Nephron (organoid): ENCODE measurements around the gene SUV39H1.

ENCODE experiments used
- H3K27ac Mint-ChIP-seq, 3 experiments: 2 replicates each; pipeline ENCODE4 v1.8.0; 2020; ENCODE audit warnings: mixed read lengths in 3 of 3, mild to moderate bottlenecking in 2 of 3, moderate library complexity in 1 of 3
- H3K27me3 Mint-ChIP-seq: 2 replicates; pipeline ENCODE4 v1.8.0; 2021; ENCODE audit warnings: low read depth, mild to moderate bottlenecking, moderate library complexity, mixed read lengths
- H3K36me3 Mint-ChIP-seq: 2 replicates; pipeline ENCODE4 v1.8.0; 2020; ENCODE audit warnings: low read depth, mixed read lengths
- H3K4me1 Mint-ChIP-seq: 2 replicates; pipeline ENCODE4 v1.8.0; 2020; ENCODE audit warnings: mixed read lengths
- H3K4me3 Mint-ChIP-seq, 3 experiments: 2 replicates each; pipeline ENCODE4 v1.8.0; 2020; ENCODE audit warnings: mild to moderate bottlenecking in 3 of 3, mixed read lengths in 3 of 3, moderate library complexity in 2 of 3
- H3K9me3 Mint-ChIP-seq: 2 replicates; pipeline ENCODE4 v1.8.0; 2020; ENCODE audit warnings: mixed read lengths
- TF ChIP-seq, protein P1 (sequence below), 3 experiments: fragments of 200-600 bp; sonication (generic); IDR thresholded peaks; one replicate each; pipeline ENCODE4 v1.5.0; 2021; ENCODE audit warnings: antibody characterized with exemption in 3 of 3; ENCODE audit not compliant: unreplicated experiment in 3 of 3

The SUV39H1 gene

DNA sequence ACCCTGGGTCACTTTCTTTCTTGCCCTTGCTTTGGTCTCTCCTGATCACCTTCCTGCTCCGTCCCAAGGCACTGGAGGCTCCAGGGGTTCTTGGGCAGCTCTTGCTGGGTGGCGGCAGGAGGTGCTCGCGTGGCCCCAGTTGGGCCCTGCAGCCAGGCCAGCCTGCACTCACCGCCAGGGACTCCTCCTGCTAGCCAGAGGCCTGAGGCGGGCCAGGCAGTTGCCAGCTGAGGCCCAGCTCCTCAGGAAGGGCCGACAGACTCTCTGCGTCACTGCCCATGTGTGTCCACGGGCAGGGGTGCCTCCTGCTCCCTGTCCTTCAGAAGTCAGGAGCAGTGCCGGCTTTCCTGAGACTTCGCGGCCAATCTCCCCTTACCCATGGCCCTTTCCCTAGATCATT, 9.3 kb downstream of the SUV39H1 start:
- Mint-ChIP-seq H3K4me1 (no peaks in the 10 kb centered on the region), H3K9me3 (peaks cover 3% of the 10 kb centered on the region), H3K27me3 (no peaks in the 10 kb centered on the region), H3K27ac (peak overlapping the region; percentile 17 to 41 (median 21)), H3K36me3 (peaks cover 9% of the 10 kb centered on the region), H3K4me3 (no peak overlapping the region)
- TF ChIP-seq, protein P1, sequence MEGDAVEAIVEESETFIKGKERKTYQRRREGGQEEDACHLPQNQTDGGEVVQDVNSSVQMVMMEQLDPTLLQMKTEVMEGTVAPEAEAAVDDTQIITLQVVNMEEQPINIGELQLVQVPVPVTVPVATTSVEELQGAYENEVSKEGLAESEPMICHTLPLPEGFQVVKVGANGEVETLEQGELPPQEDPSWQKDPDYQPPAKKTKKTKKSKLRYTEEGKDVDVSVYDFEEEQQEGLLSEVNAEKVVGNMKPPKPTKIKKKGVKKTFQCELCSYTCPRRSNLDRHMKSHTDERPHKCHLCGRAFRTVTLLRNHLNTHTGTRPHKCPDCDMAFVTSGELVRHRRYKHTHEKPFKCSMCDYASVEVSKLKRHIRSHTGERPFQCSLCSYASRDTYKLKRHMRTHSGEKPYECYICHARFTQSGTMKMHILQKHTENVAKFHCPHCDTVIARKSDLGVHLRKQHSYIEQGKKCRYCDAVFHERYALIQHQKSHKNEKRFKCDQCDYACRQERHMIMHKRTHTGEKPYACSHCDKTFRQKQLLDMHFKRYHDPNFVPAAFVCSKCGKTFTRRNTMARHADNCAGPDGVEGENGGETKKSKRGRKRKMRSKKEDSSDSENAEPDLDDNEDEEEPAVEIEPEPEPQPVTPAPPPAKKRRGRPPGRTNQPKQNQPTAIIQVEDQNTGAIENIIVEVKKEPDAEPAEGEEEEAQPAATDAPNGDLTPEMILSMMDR (IDR thresholded peaks at IDR 0.05; ENCODE audit: unreplicated experiment in 3 of 3) = no peak

DNA sequence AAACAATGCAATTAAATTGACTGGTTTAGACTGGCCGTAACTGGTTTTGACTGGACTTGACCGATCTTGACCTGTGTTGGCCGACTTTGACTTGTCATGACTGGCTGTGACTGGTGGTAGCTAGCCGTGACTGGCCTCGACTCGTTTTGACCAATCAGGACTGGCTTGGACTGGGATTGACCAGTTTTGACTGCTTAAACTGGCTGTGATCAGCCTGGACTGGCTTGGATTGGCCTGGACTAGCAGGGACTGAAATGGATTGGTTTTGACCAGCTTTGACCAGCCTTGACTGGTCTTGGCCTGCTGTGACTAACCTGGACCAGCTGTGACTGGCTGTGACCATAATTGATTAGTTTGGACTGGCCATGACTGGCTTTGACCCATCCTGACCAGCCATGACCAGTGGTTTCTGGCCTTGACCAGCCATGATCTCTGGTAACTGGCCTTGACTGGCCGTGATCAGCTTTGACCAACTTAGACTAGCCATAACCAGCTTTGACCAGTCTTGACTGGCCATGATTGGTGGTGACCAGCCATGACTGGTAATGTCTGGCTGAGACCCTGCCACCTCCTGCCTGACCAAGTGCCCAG, 13.1 kb downstream of the SUV39H1 start:
- H3K4me1 Mint-ChIP-seq = peaks cover 13% of the 10 kb centered on the region
- H3K36me3 Mint-ChIP-seq = no peaks in the 10 kb centered on the region
- TF ChIP-seq, protein P1 (IDR thresholded peaks at IDR 0.05; ENCODE audit: unreplicated experiment in 3 of 3) = no peak
- H3K9me3 Mint-ChIP-seq = peaks cover 3% of the 10 kb centered on the region
- H3K27me3 Mint-ChIP-seq = no peaks in the 10 kb centered on the region
- no peak overlapping the region for H3K27ac Mint-ChIP-seq
- no peak overlapping the region for H3K4me3 Mint-ChIP-seq

DNA sequence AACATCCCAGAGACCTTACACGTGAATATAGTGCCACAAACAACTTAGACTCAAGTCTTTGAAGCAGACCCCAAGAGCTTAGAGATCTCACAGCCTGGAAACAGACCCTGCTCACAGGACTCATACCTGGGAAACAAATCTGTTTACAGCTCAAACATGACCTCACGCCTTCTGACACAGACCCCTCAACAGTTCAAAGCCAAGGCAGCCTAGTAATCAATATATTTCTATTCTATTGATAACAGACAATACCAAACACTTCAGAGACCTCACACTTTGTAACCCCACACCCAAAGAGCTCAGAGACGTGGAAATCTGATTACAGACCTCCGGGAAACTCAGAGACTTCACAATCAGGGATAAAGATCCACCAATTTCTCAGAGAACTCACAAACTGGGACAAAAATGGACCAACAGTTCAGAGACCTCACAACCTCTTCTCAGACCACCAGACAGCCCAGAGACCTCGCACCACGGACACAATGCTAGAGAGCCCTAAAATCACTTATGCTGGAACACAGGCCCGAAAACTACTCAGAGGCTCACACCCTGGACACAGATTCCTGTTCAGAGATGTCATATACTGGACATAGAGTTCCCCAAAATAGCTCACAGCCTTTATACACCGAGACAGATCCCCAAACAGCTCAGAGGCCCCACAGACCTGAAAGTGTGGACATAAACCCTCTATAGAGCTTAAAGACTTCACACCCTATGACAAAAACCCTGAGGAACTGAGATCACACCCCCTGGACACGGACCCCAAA, 14.8 kb downstream of the SUV39H1 start:
- H3K27me3 Mint-ChIP-seq = no peaks in the 10 kb centered on the region
- H3K9me3 Mint-ChIP-seq = peaks cover 3% of the 10 kb centered on the region
- H3K27ac Mint-ChIP-seq = no peak overlapping the region
- H3K4me3 Mint-ChIP-seq = no peak overlapping the region
- TF ChIP-seq, protein P1 (IDR thresholded peaks at IDR 0.05; ENCODE audit: unreplicated experiment in 3 of 3) = no peak
- peaks cover 17% of the 10 kb centered on the region for H3K4me1 Mint-ChIP-seq
- no peaks in the 10 kb centered on the region for H3K36me3 Mint-ChIP-seq

DNA sequence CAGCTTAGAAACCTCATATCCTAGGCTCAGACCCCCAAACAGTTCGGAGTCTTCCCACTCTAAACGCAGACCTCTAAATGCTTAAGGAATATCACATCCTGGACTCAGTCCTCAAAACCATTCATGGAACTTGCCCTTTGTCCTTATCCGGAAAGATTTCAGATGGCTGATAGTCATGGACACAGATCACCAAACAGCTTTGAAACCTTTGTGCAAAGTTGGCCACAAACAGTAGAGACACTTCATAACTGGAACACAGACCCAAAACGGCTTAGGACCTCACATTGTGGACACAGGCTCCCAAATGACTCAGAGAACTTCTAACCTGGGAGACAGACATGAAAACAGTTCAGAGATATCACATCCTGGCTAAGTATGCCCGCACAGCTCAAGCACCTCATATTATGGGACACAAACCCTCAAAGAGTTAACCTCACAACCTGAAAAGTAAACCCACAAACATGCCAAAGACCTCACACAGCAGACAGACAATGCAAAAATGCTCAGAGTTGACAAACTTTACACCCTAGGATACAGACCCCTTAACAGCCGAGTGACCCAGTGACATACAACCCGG, 15.5 kb downstream of the SUV39H1 start:
- TF ChIP-seq, protein P1 (IDR thresholded peaks at IDR 0.05; ENCODE audit: unreplicated experiment in 3 of 3) = no peak
- H3K36me3 Mint-ChIP-seq = no peaks in the 10 kb centered on the region
- peaks cover 17% of the 10 kb centered on the region for H3K4me1 Mint-ChIP-seq
- no peak overlapping the region for H3K27ac Mint-ChIP-seq
- peaks cover 4% of the 10 kb centered on the region for H3K9me3 Mint-ChIP-seq
- no peak overlapping the region for H3K4me3 Mint-ChIP-seq
- no peaks in the 10 kb centered on the region for H3K27me3 Mint-ChIP-seq

DNA sequence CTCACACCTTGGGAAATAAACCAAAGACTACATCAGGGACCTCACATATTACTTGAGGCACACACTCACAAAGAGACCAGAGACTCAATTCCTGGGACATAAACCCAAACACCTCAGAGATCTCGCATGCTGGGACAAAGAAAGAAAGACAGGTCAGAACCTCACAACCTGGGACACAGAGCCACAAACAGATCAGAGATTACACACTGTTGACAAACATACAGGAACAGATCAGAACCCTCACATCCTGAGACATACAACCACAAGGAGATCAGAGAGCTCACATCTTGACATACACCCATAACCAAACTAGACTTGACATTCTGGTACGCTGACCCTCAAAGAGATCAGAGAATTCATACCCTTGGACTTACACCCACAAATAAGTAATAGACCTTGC, 17.3 kb downstream of the SUV39H1 start:
- H3K27ac Mint-ChIP-seq = no peak overlapping the region
- H3K27me3 Mint-ChIP-seq = no peaks in the 10 kb centered on the region
- no peaks in the 10 kb centered on the region for H3K36me3 Mint-ChIP-seq

More for the DNA sequence above, 17.3 kb downstream of the SUV39H1 start:
- H3K9me3 Mint-ChIP-seq = peaks cover 4% of the 10 kb centered on the region
- no peak overlapping the region for H3K4me3 Mint-ChIP-seq
- peaks cover 17% of the 10 kb centered on the region for H3K4me1 Mint-ChIP-seq
- TF ChIP-seq, protein P1 (IDR thresholded peaks at IDR 0.05; ENCODE audit: unreplicated experiment in 3 of 3) = no peak
